ES-I3 (cell line): ENCODE results near the gene SNRK.

Experiments used
- H3K36me3 ChIP-seq: 2 replicates; pipeline ENCODE4 v1.6.1; 2013; ENCODE audit warnings: mild to moderate bottlenecking, low read length, control low read depth, moderate library complexity; ENCODE audit not compliant: insufficient read depth
- H3K4me1 ChIP-seq: 2 replicates; pipeline ENCODE4 v1.6.1; 2013; ENCODE audit warnings: mild to moderate bottlenecking, control low read depth, low read length; ENCODE audit not compliant: insufficient read depth
- H3K9ac ChIP-seq: 2 replicates; pipeline ENCODE4 v1.6.1; 2013; ENCODE audit warnings: low read depth, mild to moderate bottlenecking, low read length, moderate library complexity
- H3K9me3 ChIP-seq: 2 replicates; pipeline ENCODE4 v1.6.1; 2013; ENCODE audit warnings: mild to moderate bottlenecking, low read length, moderate library complexity; ENCODE audit not compliant: control insufficient read depth, insufficient read depth

Gene SNRK

GRCh38 chr3:43286115-43286840, at the start of gene SNRK:
Gene SNRK (plus strand): TSS chr3:43286540. CDS start chr3:43303204, 16,664 bp downstream.
- H3K9me3 ChIP-seq = no peaks in the 10 kb centered on the region
- peaks cover 15% of the 10 kb centered on the region for H3K4me1 ChIP-seq
- peak within 1 kb of the TSS; percentile 86 for H3K9ac ChIP-seq
- H3K36me3 ChIP-seq = no peaks in the 10 kb centered on the region

- Histone ChIP-seq H3K9ac (no peak overlapping the region), H3K4me1 (no peaks in the 10 kb centered on the region), H3K9me3 (peaks cover 2% of the 10 kb centered on the region; the same call in 1 of the 2 replicates), H3K36me3 (no peaks in the 10 kb centered on the region)
Measured at GRCh38 chr3:43238801-43239200, 47.5 kb upstream of the SNRK start.

DNA sequence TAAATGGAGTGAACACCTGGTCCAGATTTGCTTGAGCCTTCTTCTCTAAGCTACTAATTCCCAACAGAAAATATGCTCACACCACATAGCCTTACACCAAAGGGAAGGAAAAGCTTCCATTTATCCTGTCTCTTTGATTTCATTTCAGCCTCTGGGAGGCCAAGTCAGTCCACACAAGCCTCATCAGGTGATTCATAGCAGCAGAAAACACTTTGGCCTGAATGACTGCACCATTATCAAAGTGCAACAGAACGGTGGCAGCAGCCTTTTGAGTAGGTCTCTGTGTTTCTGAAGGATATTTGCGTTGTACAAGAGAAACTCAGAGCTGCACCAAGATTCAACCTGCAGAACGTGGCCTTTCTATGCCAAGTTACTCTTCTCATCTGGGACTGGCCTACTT, 46.6 kb upstream of the SNRK start:
- Histone ChIP-seq H3K36me3 (no peaks in the 10 kb centered on the region), H3K9me3 (peaks cover 2% of the 10 kb centered on the region; the same call in 1 of the 2 replicates), H3K9ac (no peak overlapping the region), H3K4me1 (no peaks in the 10 kb centered on the region)

DNA sequence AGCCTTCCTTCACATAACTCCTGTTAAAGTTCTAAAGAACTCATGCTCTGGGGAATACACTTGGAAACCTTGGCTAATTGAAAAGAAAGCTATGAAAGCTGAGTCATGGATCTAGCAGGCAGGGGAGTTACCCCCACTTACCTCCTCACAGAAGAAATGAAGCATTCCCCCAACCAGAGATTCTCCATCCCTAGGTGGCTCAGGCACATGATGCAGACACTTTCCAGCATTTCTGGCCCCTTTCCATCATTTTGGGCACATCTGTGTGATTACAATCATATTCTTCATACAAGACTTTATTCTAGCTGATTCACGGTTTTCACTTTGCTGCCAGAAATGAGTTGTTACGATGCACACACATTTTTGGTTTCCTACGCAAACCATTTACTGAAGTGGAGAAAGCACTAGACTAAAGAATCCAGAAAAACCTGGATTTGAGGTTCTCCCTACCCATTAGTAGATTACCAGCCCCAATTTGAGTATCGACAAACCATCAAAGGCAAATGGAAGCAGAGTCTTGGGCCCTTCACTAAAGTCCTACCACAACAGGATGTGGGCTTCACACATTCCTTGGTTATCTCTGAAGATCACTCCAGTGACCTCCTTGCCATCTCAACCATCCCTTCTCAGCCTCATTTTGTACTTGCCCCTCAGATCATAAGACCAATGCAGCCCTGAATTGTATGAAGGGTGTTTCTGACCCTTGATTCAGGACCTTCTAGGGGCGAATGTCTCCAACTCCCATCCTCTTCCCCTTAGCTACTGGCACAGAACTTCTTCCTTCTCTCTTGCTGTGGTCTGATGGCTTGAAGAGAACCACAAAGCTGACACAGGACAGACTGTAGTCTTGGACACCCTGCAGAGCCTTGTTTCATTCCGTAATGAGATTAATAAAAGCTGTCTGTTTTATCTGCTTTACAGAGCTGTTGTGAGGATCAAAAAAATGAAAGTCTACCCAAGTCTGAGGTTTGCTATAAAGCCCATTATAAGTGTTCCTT, 42.5 kb upstream of the SNRK start:
- H3K36me3 ChIP-seq = no peaks in the 10 kb centered on the region
- peaks cover 2% of the 10 kb centered on the region; the same call in 1 of the 2 replicates for H3K9me3 ChIP-seq

DNA sequence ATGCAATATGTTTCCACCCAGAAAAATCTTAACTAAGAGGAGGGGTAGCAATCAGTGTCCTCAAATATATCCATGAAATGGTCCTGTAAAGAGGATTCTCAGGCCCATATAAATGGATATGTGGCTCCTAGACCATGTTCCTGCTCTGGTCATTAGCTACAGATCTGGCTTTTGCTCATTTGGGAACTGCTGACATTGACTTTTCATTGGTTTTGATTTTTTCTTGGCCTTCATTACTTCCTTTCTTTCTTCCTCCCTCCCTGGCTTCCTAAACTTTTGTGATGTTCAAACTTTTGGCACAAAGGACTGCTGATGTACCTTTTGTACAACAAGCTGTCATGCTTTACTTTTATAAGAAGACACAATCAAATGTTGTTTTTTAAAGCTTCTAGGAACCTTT, 41.6 kb upstream of the SNRK start:
- Histone ChIP-seq H3K9me3 (0 out of 2 replicates have a peak, but pooled peaks cover 2% of the 10 kb centered on the region), H3K4me1 (0 out of 2 replicates have a peak, but pooled peaks cover 5% of the 10 kb centered on the region), H3K36me3 (no peaks in the 10 kb centered on the region), H3K9ac (no peak overlapping the region)

More for the DNA sequence above, 42.5 kb upstream of the SNRK start:
- Histone ChIP-seq H3K4me1 (0 out of 2 replicates have a peak, but pooled peaks cover 5% of the 10 kb centered on the region), H3K9ac (no peak overlapping the region)

DNA sequence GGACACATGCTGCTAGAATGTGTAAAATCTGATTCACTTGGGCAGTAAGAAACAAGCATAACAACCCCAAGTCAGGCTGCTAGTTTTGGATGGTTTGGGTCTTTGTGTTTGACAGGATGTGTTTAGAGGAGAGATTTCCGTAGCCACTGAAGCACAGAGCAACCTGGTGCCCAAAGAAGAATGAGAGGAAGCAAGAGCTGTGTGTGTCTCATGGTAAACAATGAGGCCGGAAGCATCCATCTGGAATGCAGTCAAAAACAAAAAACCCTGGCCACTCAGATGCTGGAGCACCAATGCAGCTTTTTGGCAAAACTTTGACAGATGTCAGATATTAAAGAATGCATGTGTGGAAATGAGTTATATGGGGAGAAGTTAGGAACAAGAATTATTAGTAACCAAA, 39.4 kb upstream of the SNRK start:
- Histone ChIP-seq H3K36me3 (no peaks in the 10 kb centered on the region), H3K4me1 (peaks cover 12% of the 10 kb centered on the region; the same call in 1 of the 2 replicates), H3K9ac (no peak overlapping the region), H3K9me3 (0 out of 2 replicates have a peak, but pooled peaks cover 2% of the 10 kb centered on the region)

DNA sequence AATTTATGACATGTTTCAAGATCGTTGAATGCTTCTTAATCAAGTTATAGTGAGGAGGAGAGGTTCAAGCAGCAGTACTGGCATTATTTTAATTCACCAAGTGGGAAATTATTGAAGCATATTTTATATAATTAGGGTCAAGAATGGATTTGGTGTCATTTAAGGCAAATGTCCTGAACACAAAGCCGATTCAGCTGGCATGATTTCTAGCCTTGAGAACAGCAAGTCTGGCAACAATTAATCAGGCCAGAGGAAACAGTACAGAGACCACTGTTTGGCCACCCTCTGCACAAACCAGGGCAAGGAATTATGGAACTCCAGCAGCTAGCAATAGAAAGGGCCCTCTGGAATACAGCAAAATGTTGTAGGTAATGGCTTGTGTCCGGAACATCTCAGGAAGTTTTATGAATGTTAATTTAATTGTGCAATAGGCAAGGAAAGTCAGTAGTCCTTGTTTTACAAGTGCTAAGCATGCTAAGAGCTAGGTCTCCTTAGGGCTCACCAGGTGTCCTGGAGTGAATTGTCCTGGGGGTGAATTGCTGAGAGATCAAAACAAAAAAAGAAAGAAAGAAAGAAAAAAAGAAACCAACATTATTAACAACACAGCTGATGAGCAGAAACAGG, 38.7 kb upstream of the SNRK start:
- peaks cover 12% of the 10 kb centered on the region; the same call in 1 of the 2 replicates for H3K4me1 ChIP-seq
- no peaks in the 10 kb centered on the region for H3K36me3 ChIP-seq
- H3K9ac ChIP-seq = no peak overlapping the region
- H3K9me3 ChIP-seq = 0 out of 2 replicates have a peak, but pooled peaks cover 2% of the 10 kb centered on the region

DNA sequence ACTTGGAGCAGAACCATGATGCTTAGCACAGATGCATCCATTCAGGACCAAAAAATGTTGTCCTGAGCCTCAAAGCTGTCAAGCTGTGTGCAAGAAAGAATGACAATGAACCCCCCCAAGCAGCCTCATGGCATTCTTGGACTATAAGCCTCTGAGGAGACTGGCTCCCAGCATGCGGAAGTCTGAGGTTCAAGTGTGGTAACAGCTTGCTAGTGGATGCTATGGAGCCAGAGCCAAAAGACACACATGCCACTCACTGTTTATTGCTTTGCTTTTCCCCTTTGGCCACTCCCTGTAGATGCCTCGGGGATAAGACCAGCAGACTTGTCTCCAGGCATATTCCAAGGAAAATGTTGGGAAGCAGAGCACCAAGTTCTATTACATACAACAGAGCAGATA, 38.2 kb upstream of the SNRK start:
- Histone ChIP-seq H3K4me1 (peaks cover 12% of the 10 kb centered on the region; the same call in 1 of the 2 replicates), H3K9me3 (0 out of 2 replicates have a peak, but pooled peaks cover 2% of the 10 kb centered on the region), H3K9ac (no peak overlapping the region), H3K36me3 (no peaks in the 10 kb centered on the region)

GRCh38 chr3:43248973-43249372, 37.4 kb upstream of the SNRK start:
- Histone ChIP-seq H3K9ac (no peak overlapping the region), H3K4me1 (peaks cover 12% of the 10 kb centered on the region; the same call in 1 of the 2 replicates), H3K36me3 (no peaks in the 10 kb centered on the region), H3K9me3 (no peaks in the 10 kb centered on the region)

DNA sequence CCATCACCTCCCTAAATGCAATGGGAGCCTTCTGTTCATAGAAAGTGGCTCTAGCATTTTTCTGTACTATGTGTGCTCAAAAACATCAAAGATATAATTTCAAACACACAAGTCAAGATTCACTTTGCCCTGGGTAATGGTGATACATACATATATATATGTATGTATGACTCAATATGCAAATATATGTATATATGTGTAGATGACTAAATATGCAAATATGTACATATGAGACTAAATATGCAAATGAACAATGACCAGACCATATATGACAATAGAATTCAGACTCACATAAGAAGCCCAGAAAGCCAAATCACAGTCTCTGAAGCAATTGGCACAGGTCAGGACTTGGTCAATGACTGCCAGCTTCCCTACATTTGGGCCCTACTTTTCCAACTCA, 36.9 kb upstream of the SNRK start:
- Histone ChIP-seq H3K9me3 (no peaks in the 10 kb centered on the region), H3K4me1 (peaks cover 12% of the 10 kb centered on the region; the same call in 1 of the 2 replicates)

DNA sequence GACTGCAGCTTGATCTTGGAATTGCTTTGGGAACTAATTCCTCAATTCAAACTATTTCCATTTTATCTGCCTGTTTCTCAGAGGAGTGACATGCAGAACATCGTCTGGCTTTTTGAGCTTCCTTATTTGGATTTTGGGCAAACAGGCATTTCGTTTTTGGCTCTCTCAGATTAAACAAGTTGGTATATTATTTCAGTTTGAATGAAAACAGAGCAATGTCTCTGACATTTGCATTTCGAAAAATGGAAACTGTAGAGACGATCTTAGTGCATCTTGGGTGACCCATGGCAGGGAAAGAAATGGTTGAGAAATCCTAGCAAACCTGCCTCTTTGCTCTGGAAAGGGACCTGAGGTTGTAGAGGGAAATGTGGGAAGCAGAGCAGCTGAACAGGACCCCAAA, 33.0 kb upstream of the SNRK start:
- Histone ChIP-seq H3K9ac (no peak overlapping the region), H3K9me3 (no peaks in the 10 kb centered on the region), H3K36me3 (no peaks in the 10 kb centered on the region), H3K4me1 (peaks cover 7% of the 10 kb centered on the region; the same call in 1 of the 2 replicates)

More for the DNA sequence above, 36.9 kb upstream of the SNRK start:
- Histone ChIP-seq H3K36me3 (no peaks in the 10 kb centered on the region), H3K9ac (no peak overlapping the region)

DNA sequence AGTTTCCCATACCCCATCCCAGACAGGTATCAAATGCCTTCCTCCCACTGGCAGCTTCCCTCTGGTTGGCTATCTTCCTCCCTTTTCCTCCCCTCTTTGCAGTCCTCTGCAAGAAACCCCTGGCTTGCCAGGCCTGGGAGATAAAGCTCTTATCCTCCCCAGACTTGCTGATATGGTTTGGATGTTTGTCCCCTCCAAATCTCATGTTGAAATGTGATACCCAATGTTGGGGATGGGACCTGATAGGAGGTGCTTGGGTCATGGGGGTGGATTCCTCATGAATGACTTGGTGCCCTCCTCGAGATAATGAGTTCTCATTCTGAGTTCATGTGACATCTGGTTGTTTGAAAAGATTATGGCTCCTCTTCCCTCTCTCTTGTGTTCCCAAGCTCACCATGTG, 32.2 kb upstream of the SNRK start:
- Histone ChIP-seq H3K9me3 (no peaks in the 10 kb centered on the region), H3K4me1 (peaks cover 7% of the 10 kb centered on the region; the same call in 1 of the 2 replicates), H3K9ac (no peak overlapping the region), H3K36me3 (no peaks in the 10 kb centered on the region)

DNA sequence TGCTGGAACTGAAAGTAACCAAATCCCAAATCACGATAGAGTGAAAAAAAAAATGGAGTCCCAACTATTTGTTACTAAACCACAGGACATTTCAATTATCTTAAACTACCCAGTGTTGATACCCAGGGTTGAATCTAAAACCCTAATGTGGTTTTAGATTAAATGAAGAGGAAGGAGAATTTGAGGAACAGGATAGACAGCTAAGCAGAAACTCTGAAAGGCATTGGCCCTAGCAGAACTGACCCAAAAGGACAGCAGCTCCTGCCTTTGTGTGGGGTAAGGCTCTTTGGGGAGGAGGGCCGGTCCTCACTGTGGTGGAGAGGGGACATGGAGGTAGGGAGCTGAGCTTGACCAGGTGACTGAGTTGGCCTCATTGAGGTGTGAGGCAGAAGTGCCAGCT, 30.7 kb upstream of the SNRK start:
- Histone ChIP-seq H3K9me3 (no peaks in the 10 kb centered on the region), H3K4me1 (peaks cover 7% of the 10 kb centered on the region; the same call in 1 of the 2 replicates), H3K36me3 (no peaks in the 10 kb centered on the region)

More for the DNA sequence above, 30.7 kb upstream of the SNRK start:
- no peak overlapping the region for H3K9ac ChIP-seq
